Measurements from ENCODE around the gene AOPEP.
"Not testable (repeated sequence)": the region's sequence is repeated elsewhere in the genome, so short reads cannot be mapped to it uniquely, and the experiment has no call there.

Gene AOPEP

DNA sequence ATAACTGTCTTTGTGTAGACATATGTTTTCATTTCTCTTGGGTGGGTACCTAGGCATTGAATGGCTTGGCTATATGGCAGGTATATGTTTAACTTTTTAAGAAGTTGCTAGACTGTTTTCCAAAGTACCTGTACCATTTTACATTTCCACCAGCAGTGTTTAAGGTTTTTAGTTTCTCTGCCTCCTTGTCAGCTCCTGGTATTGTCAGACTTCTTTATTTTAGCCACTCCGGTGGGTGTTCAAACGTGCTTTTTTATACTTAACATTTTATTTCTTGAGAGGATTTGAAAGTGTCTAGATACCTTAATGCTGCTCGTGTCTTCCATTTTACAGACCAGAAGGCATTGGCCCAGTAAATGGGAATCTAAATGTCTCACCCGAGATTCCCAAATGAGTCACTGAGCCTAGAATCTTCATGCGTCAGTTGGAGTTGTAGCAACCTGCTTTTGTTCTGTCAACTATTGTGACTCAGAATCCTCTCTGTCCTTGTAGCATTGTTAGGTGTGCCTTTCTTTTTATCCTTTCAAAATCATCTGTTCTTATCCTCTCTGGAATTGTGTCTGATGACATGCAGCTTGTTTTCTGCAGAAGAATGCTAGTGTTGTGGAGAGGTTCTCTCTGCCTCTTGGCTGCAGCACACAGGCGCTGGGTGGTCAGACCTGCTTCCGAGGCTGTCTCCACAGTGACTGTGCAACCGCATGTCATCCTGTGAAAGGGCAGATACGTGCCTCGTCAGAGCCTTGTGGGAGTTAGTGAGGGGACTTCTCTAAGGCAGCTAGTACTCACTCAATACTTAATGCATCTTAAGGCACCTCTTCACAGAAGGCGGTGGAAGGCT lies 291.8 kb downstream of the AOPEP start:
- TF ChIP-seq CTCF (IDR thresholded peaks at IDR 0.05; ENCODE audit: low read depth, low read length): no peak
- H3K4me3 ChIP-seq (ENCODE audit: low read depth, low read length): peak overlapping the region; percentile 42

DNA sequence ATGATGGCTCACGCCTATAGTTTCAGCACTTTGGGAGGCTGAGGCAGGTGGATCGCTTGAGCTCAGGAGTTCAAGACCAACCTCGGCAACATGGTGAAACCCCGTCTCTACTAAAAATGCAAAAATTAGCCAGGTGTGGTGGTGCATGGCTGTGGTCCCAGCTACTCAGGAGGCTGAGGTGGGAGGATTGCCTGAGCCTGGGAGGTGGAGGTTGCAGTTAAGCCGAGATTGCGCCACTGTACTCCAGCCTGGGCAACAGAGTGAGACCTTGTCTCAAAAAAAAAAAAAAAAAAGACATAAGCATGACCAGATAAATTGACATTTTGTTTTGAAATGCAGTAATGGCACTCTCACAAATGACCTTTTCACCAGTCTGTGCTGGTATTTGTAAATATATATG lies 294.1 kb downstream of the AOPEP start:
- H3K4me3 ChIP-seq (ENCODE audit: low read depth, low read length): not testable (repeated sequence)

DNA sequence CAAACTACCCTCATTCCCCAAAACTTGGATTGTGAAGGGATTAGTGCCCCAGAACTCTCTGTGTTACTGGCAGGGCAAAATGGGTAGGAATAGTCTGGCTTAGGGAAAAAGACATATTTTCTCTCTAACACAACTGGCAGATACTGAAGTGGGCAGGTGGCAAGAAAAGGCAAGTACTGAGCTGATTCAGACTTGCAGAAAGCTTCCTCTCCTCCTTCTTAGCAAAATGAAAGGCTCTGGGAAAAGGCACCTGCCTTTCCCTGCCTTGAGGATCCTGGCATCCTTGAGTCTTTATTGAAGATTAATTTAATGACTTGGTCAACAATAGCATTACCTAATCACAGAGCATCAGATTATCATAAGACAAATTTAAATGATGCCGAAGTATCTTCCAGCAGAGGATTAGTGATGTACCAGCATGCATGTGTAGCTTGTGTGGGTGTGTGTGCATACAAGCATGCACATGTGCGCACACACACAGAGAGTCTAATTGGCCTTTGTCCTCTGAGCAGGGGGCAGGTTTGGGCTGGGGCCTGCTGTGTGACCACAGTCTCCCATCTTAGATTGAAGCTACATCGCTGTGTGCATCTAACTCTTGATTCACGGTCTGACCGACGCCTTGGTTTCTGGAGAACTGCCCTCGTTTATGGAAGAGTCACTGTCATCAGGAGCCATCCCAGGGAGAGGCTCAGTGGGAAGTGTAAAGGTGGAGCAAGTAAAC lies 294.8 kb downstream of the AOPEP start:
- no peak for TF ChIP-seq CTCF (IDR thresholded peaks at IDR 0.05; ENCODE audit: low read depth, low read length)
- H3K4me3 ChIP-seq (ENCODE audit: low read depth, low read length): no peak overlapping the region

GRCh38 chr9:95022657-95023056 lies 296.2 kb downstream of the AOPEP start:
- H3K4me3 ChIP-seq (ENCODE audit: low read depth, low read length): no peak overlapping the region
- no peak for TF ChIP-seq CTCF (IDR thresholded peaks at IDR 0.05; ENCODE audit: low read depth, low read length)

DNA sequence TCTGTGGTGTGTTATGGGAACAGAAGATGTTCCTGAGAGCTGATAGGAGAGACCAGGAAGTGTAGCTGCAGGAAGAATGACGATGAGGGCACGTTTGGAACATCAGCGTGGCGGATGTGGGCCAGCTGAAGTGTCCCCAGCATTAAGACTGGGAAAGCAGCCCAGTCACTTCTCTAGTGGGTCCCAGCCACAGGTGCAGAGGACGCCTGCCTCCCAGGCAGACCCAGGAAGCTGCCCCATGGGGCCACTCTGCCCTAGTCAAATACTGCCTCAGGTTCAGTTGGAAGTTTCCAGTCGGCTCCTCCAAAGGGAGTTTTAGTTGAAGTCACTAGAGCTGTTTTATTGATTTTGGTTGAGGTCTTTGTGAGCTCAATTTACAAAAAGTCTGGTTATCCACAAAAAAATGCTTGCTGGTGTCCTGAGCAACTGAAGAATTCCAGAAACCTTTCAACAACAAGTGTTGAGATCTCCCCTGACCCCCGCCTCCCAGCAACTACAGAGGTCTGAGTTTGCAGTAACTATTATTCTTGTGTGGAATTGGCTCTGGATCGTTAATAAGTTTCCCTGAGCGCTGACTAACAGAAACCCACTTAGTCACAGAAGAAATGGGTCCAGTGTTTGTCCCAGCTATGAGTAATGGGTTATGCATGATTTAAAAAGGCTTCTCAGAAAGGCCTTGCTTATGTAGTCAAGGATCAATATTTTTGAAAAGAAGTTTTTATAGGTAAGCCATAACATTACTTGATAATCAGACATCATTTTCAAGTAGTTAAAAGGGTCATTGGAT lies 296.9 kb downstream of the AOPEP start:
- H3K4me3 ChIP-seq (ENCODE audit: low read depth, low read length): no peak overlapping the region
- TF ChIP-seq CTCF (IDR thresholded peaks at IDR 0.05; ENCODE audit: low read depth, low read length): no peak

DNA sequence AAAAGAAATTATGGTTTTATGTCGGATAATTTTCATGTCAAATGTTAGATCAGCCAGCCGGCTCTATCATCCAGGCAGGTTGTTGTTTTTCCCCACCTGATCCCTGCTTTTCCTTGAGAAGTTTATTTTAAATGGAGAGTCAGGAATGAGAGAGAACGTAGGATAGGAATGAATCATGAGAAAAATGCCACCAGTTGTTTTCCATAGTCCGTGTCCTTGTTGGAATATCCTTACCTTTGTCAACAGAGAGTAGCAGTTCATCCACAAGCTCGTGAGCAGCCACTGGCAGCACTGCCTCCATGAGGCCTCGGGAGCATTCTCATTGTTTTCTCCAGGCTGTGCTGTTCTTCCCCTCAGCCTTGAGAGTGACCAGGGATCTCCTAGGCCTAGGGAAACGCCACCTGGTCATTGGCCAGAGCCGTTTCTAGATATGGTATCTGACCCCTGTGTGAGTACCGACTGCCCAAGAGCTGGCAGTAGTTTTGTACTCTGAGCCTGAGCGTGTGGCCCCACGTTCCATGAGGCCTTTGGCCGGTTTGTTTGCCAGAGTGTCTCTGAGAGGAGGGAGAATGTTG lies 297.7 kb downstream of the AOPEP start:
- H3K4me3 ChIP-seq (ENCODE audit: low read depth, low read length): no peak overlapping the region
- TF ChIP-seq CTCF (IDR thresholded peaks at IDR 0.05; ENCODE audit: low read depth, low read length): no peak

Data from WI38 (cell line).